Uterus (tissue), 4 donors: ENCODE measurements around the gene HRH2. TPM values are rescaled to one million over a fixed set of nuclear protein-coding genes. Genes with fewer than 3 reads are reported as not detected.
"Not testable (repeated sequence)": the region's sequence is repeated elsewhere in the genome, so short reads cannot be mapped to it uniquely, and the experiment has no call there.

Source experiments
- DNase-seq, 2 donors: peaks; one replicate each; pipeline ENCODE4 v3.0.0-alpha.2; 2019 to 2020
- H3K27ac ChIP-seq, 2 donors: fragments of 200-600 bp; sonication (generic); 1 replicate in 1 of 2; 2 replicates in 1 of 2; pipeline ENCODE4 v1.5.1; 2016 to 2018
- H3K27me3 ChIP-seq, 2 donors: fragments of 200-600 bp; sonication (generic); one replicate each; pipeline ENCODE4 v1.5.1; 2018 to 2019; ENCODE audit warnings: control low read depth in 1 of 2
- H3K36me3 ChIP-seq, 2 donors: fragments of 200-600 bp; sonication (generic); one replicate each; pipeline ENCODE4 v1.5.1; 2019; ENCODE audit warnings: control low read depth in 1 of 2
- H3K4me1 ChIP-seq, 2 donors: fragments of 200-600 bp; sonication (generic); one replicate each; pipeline ENCODE4 v1.5.1; 2018 to 2019; ENCODE audit warnings: control low read depth in 1 of 2
- H3K4me3 ChIP-seq, 2 donors: fragments of 200-600 bp; sonication (generic); 1 replicate in 1 of 2; 2 replicates in 1 of 2; pipeline ENCODE4 v1.5.1; 2018 to 2019; ENCODE audit warnings: mild to moderate bottlenecking in 1 of 2
- H3K9me3 ChIP-seq, 2 donors: fragments of 200-600 bp; sonication (generic); one replicate each; pipeline ENCODE4 v1.5.1; 2019; ENCODE audit warnings: control low read depth in 1 of 2
- POLR2A ChIP-seq, 2 donors: fragments of 450-650 bp; IDR thresholded peaks; one replicate each; pipeline ENCODE4 v1.6.1; 2016; ENCODE audit warnings: antibody characterized with exemption in 2 of 2, mild to moderate bottlenecking in 1 of 2, moderate library complexity in 1 of 2
- intact Hi-C: fragments of 100-400 bp; cut with DNase I; formaldehyde crosslinking; loops from one replicate; pipeline ENCODE4 v1.15.1; 2023; ENCODE audit warnings: low total_unique reads
- total RNA-seq, 4 donors: library from RNA; depleted of rRNA in 3 of 4; stranded (reverse); fragments of >200 nt in 3 of 4; gene quantifications; one replicate each; pipeline versions ENCODE4 v1.1.0 to v1.2.4, GENCODE V29; 2014 to 2023
- TF ChIP-seq, protein P1 (sequence below), 4 experiments: fragments of 200-600 bp in 2 of 4; fragments of 450-650 bp in 2 of 4; sonication (generic) in 2 of 4; IDR thresholded peaks; one replicate each; pipeline ENCODE4 v1.5.1; 2016 to 2019; ENCODE audit warnings: antibody characterized with exemption in 4 of 4, mild to moderate bottlenecking in 2 of 4, moderate library complexity in 1 of 4
- donor health status: DM: yes; HTN: yes; CAD: no.

The HRH2 gene
- total RNA-seq, 4 donors from 2014 or later: 0.51 to 4.4 (median 4.1) TPM; not detected in 1

DNA sequence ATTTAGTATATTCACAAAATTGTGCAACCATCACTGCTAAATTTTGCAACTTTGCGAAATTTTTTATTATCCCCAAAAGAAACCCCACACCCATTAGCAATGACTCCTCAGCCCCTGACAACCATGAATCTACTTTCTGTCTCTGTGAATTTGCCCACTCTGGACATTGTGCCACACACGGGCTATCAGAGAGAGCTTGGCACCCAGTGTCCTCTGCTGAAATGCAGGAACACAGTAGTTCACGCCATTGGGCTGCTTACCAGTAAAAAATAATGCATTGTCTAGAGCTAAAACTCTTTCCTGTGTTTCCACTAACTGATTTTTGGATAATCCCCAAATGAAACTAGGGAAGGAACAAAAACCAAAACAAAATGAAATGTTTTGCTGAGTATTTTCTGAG is 60.0 kb downstream of the HRH2 start:
- no peaks in the 10 kb centered on the region for H3K27me3 ChIP-seq
- H3K4me1 ChIP-seq: no peaks in the 10 kb centered on the region
- no peak overlapping the region for H3K27ac ChIP-seq
- no peak overlapping the region for H3K4me3 ChIP-seq
- H3K9me3 ChIP-seq: no peaks in the 10 kb centered on the region
- no peak for TF ChIP-seq POLR2A (IDR thresholded peaks at IDR 0.05)
- TF ChIP-seq, protein P1, sequence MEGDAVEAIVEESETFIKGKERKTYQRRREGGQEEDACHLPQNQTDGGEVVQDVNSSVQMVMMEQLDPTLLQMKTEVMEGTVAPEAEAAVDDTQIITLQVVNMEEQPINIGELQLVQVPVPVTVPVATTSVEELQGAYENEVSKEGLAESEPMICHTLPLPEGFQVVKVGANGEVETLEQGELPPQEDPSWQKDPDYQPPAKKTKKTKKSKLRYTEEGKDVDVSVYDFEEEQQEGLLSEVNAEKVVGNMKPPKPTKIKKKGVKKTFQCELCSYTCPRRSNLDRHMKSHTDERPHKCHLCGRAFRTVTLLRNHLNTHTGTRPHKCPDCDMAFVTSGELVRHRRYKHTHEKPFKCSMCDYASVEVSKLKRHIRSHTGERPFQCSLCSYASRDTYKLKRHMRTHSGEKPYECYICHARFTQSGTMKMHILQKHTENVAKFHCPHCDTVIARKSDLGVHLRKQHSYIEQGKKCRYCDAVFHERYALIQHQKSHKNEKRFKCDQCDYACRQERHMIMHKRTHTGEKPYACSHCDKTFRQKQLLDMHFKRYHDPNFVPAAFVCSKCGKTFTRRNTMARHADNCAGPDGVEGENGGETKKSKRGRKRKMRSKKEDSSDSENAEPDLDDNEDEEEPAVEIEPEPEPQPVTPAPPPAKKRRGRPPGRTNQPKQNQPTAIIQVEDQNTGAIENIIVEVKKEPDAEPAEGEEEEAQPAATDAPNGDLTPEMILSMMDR (IDR thresholded peaks at IDR 0.05): no peak
- intact Hi-C loops: no loop called here
- DNase-seq: no peak
- H3K36me3 ChIP-seq: no peaks in the 10 kb centered on the region

DNA sequence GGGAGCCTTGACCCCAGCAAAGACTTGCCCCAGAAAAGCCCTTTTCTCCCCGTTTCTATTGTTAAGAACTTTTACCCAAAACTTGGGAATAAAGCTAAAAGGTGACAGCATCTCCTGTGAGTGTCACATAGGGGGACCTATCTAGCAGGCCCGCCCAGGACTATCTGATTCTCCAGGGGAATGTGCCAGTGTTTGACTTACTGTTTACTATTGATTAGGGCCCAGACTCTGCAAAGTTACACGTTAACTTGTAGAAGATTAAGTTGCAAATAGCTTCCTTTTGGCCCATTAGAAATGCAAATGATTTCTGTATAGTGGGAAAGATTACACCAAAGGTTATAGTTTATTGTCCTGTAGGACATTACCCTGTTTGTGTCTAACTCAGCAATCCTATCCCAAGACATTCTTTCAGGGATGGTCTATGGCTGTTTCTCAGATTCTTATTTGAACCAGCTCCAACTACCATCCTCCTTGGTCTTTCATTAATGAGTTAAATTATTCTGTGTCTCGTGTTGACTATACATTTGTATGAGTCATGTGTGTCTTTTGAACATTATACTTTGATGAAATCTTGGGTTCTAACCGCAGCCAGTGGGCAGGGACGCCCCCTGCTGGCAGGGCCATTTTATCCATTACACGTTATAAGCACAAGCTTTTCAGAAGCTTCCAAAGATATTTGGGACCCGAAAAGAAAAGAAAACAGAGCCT is 60.7 kb downstream of the HRH2 start:
- Histone ChIP-seq H3K36me3 (no peaks in the 10 kb centered on the region), H3K9me3 (no peaks in the 10 kb centered on the region), H3K27ac (no peak overlapping the region), H3K4me3 (no peak overlapping the region), H3K4me1 (no peaks in the 10 kb centered on the region), H3K27me3 (no peaks in the 10 kb centered on the region)
- no peak for DNase-seq
- intact Hi-C loops: no loop called here
- no peak for TF ChIP-seq POLR2A (IDR thresholded peaks at IDR 0.05)
- TF ChIP-seq, protein P1 (IDR thresholded peaks at IDR 0.05): peak in 2 of 4 experiments; percentile 22 to 30

DNA sequence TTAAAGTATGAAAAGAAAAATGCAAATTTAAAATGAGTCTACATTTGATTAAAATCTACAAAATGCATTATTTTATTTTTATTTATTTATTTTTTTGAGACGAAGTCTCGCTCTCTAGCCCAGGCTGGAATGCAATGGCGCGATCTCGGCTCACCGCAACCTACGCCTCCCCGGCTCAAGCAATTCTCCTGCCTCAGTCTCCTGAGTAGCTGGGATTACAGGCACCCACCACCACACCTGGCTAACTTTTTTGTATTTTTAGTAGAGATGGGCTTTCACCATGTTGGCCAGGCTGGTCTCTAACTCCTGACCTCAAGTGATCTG is 61.2 kb downstream of the HRH2 start:
- H3K36me3 ChIP-seq, H3K27me3 ChIP-seq, H3K4me3 ChIP-seq, H3K9me3 ChIP-seq, intact Hi-C loops, H3K4me1 ChIP-seq, H3K27ac ChIP-seq, DNase-seq: not testable (repeated sequence)

DNA sequence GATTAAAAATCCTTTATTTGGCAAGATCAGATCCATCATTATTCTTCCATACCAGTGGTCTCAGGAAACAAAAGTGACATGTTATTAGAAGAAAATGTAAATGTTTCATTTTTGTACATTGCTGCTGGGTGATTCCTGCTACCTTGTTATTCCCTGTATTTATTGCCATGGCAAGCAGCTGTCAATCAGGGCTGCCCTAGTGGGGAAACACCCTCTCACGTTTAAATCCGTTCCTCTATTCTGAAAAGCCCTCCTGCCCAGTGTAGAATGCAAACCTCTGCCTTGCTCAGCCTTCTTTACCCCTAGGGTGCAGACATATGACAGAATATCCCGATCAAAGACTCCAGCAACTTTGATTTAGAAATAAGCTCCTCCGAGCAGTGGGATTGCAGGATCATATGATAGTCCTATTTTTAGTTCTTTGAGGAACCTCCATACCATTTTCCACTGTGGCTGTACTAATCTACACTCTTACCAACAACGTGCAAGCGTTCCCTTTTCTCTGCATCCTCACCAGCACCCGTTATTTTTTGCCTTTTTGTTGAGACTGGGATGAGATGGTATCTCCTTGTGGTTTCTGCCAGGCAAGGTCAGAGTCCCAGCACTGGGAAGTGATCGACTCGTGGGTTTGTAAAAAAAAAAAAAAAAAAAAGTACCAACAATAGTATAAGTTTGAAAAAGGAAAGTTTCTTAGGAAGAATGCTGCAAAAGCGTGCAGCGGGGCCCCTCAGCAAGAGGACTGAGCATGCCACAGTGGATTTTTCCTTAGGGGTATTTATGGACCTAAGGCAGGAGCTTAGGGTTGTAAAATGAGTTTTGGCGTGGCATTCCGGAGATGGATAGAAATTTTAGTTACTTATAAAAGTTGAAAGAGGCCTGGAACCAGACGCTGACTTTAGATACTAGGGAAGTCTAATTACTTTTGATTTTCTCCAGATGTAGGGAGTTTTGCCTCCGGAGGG is 66.7 kb downstream of the HRH2 start:
- intact Hi-C loops: no loop called here
- no peaks in the 10 kb centered on the region for H3K27me3 ChIP-seq
- H3K4me1 ChIP-seq: no peaks in the 10 kb centered on the region
- no peak overlapping the region for H3K27ac ChIP-seq
- no peak for DNase-seq
- no peak overlapping the region for H3K4me3 ChIP-seq
- H3K36me3 ChIP-seq: no peaks in the 10 kb centered on the region
- H3K9me3 ChIP-seq: no peaks in the 10 kb centered on the region
- TF ChIP-seq POLR2A (IDR thresholded peaks at IDR 0.05): no peak
- TF ChIP-seq, protein P1 (IDR thresholded peaks at IDR 0.05): no peak

DNA sequence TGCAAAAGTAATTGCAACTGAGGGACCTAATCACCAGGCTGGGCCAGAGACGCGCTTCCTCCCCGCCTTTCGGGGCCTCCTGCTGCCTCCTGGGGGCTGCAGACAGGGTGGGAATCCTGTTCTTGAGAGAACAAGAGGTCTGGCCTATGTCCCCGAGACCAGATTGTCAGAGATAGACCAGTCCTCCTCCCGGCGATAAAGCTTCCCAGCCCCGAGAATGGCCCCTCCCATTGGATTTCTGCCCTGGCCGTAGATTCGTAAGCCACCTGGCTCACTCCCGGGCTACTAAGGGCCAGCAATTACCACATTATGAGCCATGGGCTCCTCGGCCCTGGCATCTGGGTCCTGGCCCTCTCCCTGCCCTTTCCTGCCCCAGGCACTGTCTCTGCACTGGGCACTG is 70.4 kb downstream of the HRH2 start:
- intact Hi-C loops: no loop called here
- no peak for DNase-seq
- Histone ChIP-seq H3K4me3 (no peak overlapping the region), H3K36me3 (no peaks in the 10 kb centered on the region), H3K4me1 (no peaks in the 10 kb centered on the region), H3K27ac (no peak overlapping the region), H3K9me3 (no peaks in the 10 kb centered on the region), H3K27me3 (no peaks in the 10 kb centered on the region)
- TF ChIP-seq POLR2A (IDR thresholded peaks at IDR 0.05): no peak
- TF ChIP-seq, protein P1 (IDR thresholded peaks at IDR 0.05): no peak
